ENCODE results near the gene CNOT1.

DNA sequence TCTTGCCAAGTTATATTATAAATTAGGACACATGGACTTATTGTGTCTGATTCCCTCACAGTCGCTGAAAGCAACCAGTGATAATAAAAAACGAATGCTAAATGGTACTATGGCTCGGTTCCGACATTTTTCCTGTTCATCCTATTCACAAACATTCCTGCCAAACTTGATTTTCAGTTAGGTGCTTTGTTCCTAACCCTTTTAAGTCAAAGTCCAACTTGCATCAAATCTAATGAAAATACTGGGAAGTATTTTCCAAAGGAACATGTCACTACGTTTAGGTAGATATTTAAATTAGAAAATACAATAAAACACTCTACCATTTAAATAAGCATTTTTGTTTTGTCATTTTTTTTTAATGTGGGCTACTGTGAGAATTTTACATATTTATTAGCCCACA, 93.3 kb downstream of the CNOT1 start:
- TF ChIP-seq, protein P1, sequence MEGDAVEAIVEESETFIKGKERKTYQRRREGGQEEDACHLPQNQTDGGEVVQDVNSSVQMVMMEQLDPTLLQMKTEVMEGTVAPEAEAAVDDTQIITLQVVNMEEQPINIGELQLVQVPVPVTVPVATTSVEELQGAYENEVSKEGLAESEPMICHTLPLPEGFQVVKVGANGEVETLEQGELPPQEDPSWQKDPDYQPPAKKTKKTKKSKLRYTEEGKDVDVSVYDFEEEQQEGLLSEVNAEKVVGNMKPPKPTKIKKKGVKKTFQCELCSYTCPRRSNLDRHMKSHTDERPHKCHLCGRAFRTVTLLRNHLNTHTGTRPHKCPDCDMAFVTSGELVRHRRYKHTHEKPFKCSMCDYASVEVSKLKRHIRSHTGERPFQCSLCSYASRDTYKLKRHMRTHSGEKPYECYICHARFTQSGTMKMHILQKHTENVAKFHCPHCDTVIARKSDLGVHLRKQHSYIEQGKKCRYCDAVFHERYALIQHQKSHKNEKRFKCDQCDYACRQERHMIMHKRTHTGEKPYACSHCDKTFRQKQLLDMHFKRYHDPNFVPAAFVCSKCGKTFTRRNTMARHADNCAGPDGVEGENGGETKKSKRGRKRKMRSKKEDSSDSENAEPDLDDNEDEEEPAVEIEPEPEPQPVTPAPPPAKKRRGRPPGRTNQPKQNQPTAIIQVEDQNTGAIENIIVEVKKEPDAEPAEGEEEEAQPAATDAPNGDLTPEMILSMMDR (IDR thresholded peaks at IDR 0.05), result no peak
- TF ChIP-seq POLR2A (IDR thresholded peaks at IDR 0.05), result no peak

All from testis (tissue), 2 donors.